Adrenal gland (tissue), 12 donors: Measurements from ENCODE around the gene BNIP3. TPM values are rescaled to one million over a fixed set of nuclear protein-coding genes. Genes with fewer than 3 reads are reported as not detected.

Source experiments
- DNase-seq, 7 donors: peaks; one replicate each; pipeline ENCODE4 v3.0.0-alpha.2; 2019 to 2020
- H3K27ac ChIP-seq, 5 donors: fragments of 200-600 bp; sonication (generic) in 4 of 5; 1 replicate in 3 of 5; 2 replicates in 2 of 5; pipeline versions ENCODE4 v1.5.1 to v1.8.0; 2016 to 2020; ENCODE audit warnings: mild to moderate bottlenecking in 1 of 5
- H3K27me3 ChIP-seq: fragments of 200-600 bp; 2 replicates; pipeline ENCODE4 v1.8.0; 2021
- H3K36me3 ChIP-seq, 2 donors: fragments of 200-600 bp; replicated peaks in 1 of 2; 1 replicate in 1 of 2; 2 replicates in 1 of 2; pipeline versions ENCODE4 v1.5.1 to v1.8.0; 2018 to 2022
- H3K4me1 ChIP-seq, 2 donors: fragments of 200-600 bp; replicated peaks in 1 of 2; 1 replicate in 1 of 2; 2 replicates in 1 of 2; pipeline versions ENCODE4 v1.5.1 to v1.8.0; 2018 to 2021
- H3K4me3 ChIP-seq, 4 donors: fragments of 200-600 bp; sonication (generic) in 3 of 4; one replicate each; pipeline ENCODE4 v1.5.1; 2016 to 2018
- H3K9me3 ChIP-seq, 3 donors: fragments of 200-600 bp; sonication (generic) in 1 of 3; replicated peaks in 1 of 3; 1 replicate in 2 of 3; 2 replicates in 1 of 3; pipeline versions ENCODE4 v1.5.1 to v1.8.0; 2016 to 2021
- CTCF ChIP-seq, 6 experiments: fragments of 450-650 bp in 4 of 6; fragments of 200-600 bp in 2 of 6; sonication (generic) in 1 of 6; IDR thresholded peaks; 1 replicate in 5 of 6; 2 replicates in 1 of 6; pipeline versions ENCODE4 v1.5.1 to v1.8.0; 2016 to 2021; ENCODE audit warnings: antibody characterized with exemption in 6 of 6, mild to moderate bottlenecking in 2 of 6, moderate library complexity in 1 of 6
- POLR2A ChIP-seq, 2 donors: fragments of 450-650 bp; IDR thresholded peaks; one replicate each; pipeline ENCODE4 v1.6.1; 2017; ENCODE audit warnings: antibody characterized with exemption in 2 of 2, mild to moderate bottlenecking in 2 of 2, moderate library complexity in 1 of 2
- WGBS, 4 donors: extraction: QIAGEN DNeasy Blood & Tissue Kit in 2 of 4; methylation state at CpG; one replicate each; pipeline versions ENCODE4 v1.1.5 to v1.1.7; 2013 to 2017; 5-methylcytosine and 5-hydroxymethylcytosine counted together
- intact Hi-C, 2 donors: fragments of 100-400 bp; cut with DNase I; formaldehyde crosslinking; loops; one replicate each; pipeline versions ENCODE4 v1.14.1 to v1.15.0; 2022 to 2023
- polyA plus RNA-seq, 3 donors: library from polyadenylated mRNA; stranded (reverse); fragments of 200-250 nt in 2 of 3; fragments of 350-450 nt in 1 of 3; fragmentation: Illumina TruSeq in 1 of 3; extraction: RNeasy Lipid Tissue Mini Kit (QIAGEN cat#74804) in 1 of 3; gene quantifications; one replicate each; pipeline ENCODE4 v1.2.3, GENCODE V29; 2013 to 2014
- total RNA-seq, 9 donors: library from RNA; depleted of rRNA in 4 of 9; stranded (reverse); fragments of >200 nt in 4 of 9; fragments of 120-200 nt in 1 of 9; fragmentation: NEBNext Ultra II Directional in 1 of 9; extraction: Animal tissue kit (Norgen Biotek cat#: 25700) in 1 of 9; gene quantifications; one replicate each; pipeline versions ENCODE4 v1.1.0 to v1.2.4, GENCODE V29; 2013 to 2023
- donor health status: healthy with polysubstance abuse.
- donor health status: Bipolar disorder and iron deficiency.
- donor health status: DM: yes; HTN: yes; CAD: no.
- donor health status: DM: no; HTN: no; CAD: no.
- donor health status: DM: no; HTN: no; CAD: no.
- donor health status: DM: yes; HTN: yes; CAD: no.

Gene BNIP3
- total and polyA plus RNA-seq, 12 donors, result 14.2 to 132 (median 76.4) TPM

GRCh38 chr10:131978366-131978765 is 3.4 kb downstream of the BNIP3 start:
- 61 to 74% (median 69%) methylated on average over 3 of the region's 3 CpGs for WGBS, 4 donors
- peak in 1 of 7 donors; percentile 13 for DNase-seq
- intact Hi-C loops, result no loop called here
- Histone ChIP-seq H3K27me3 (no peaks in the 10 kb centered on the region), H3K4me3 (no peak overlapping the region), H3K4me1 (peaks cover 12 to 31% of the 10 kb centered on the region in 2 donors), H3K36me3 (no peaks in the 10 kb centered on the region), H3K9me3 (no peaks in the 10 kb centered on the region), H3K27ac (no peak overlapping the region)
- TF ChIP-seq CTCF (IDR thresholded peaks at IDR 0.05), result no peak
- TF ChIP-seq POLR2A (IDR thresholded peaks at IDR 0.05), result no peak

- 90 to 95% (median 93%) methylated on average over 12 to 13 of the region's 13 CpGs for WGBS, 4 donors
- H3K27ac ChIP-seq, result no peak overlapping the region
- H3K9me3 ChIP-seq, result no peaks in the 10 kb centered on the region
- H3K36me3 ChIP-seq, result no peaks in the 10 kb centered on the region
- TF ChIP-seq POLR2A (IDR thresholded peaks at IDR 0.05) (no peak), CTCF (IDR thresholded peaks at IDR 0.05) (no peak)
- H3K4me1 ChIP-seq, result peaks cover 12 to 35% of the 10 kb centered on the region in 2 donors
- DNase-seq, result peak in 1 of 7 donors; percentile 3
- no peak overlapping the region for H3K4me3 ChIP-seq
- intact Hi-C loops, result no loop called here
- H3K27me3 ChIP-seq, result no peaks in the 10 kb centered on the region
Measured at GRCh38 chr10:131977323-131978096, 4.2 kb downstream of the BNIP3 start.

- Histone ChIP-seq H3K27me3 (no peaks in the 10 kb centered on the region), H3K4me3 (no peak overlapping the region), H3K4me1 (peaks cover 10 to 31% of the 10 kb centered on the region in 2 donors), H3K9me3 (no peaks in the 10 kb centered on the region), H3K27ac (no peak overlapping the region), H3K36me3 (no peaks in the 10 kb centered on the region)
- TF ChIP-seq CTCF (IDR thresholded peaks at IDR 0.05) (no peak), POLR2A (IDR thresholded peaks at IDR 0.05) (no peak)
- DNase-seq, result peak in 2 of 7 donors; percentile 1 to 4
- intact Hi-C loops, result no loop called here
- 95 to 97% (median 96%) methylated on average over 10 of the region's 10 CpGs for WGBS, 4 donors
Measured at GRCh38 chr10:131975796-131976195, 5.9 kb downstream of the BNIP3 start.

GRCh38 chr10:131975003-131975402 is 6.7 kb downstream of the BNIP3 start:
- DNase-seq, result no peak
- TF ChIP-seq POLR2A (IDR thresholded peaks at IDR 0.05), result no peak
- TF ChIP-seq CTCF (IDR thresholded peaks at IDR 0.05), result no peak
- WGBS, 4 donors, result 82 to 90% (median 85%) methylated on average over 6 of the region's 6 CpGs
- intact Hi-C loops, result no loop called here
- no peaks in the 10 kb centered on the region for H3K27me3 ChIP-seq
- H3K4me1 ChIP-seq, result peaks cover 2 to 23% of the 10 kb centered on the region in 2 donors
- H3K9me3 ChIP-seq, result no peaks in the 10 kb centered on the region
- peaks cover 0 to 5% of the 10 kb centered on the region in 2 donors for H3K36me3 ChIP-seq
- H3K4me3 ChIP-seq, result no peak overlapping the region
- no peak overlapping the region for H3K27ac ChIP-seq
